DOHH2 (cell line): ENCODE results near the gene SPATA6L.

Experiments used
- EZH2phosphoT487 ChIP-seq: fragments of 200-600 bp; sonication (generic); IDR thresholded peaks from 2 replicates; pipeline ENCODE4 v1.6.1; 2017; ENCODE audit warnings: borderline replicate concordance, mild to moderate bottlenecking, antibody characterized with exemption, low read length, moderate library complexity, mixed read lengths
- TF ChIP-seq, protein P1 (sequence below): fragments of 200-600 bp; sonication (generic); IDR thresholded peaks from one replicate; pipeline ENCODE4 v1.5.1; 2014; ENCODE audit warnings: antibody characterized with exemption, mild to moderate bottlenecking, low read depth, low read length; ENCODE audit not compliant: poor library complexity, severe bottlenecking

DNA sequence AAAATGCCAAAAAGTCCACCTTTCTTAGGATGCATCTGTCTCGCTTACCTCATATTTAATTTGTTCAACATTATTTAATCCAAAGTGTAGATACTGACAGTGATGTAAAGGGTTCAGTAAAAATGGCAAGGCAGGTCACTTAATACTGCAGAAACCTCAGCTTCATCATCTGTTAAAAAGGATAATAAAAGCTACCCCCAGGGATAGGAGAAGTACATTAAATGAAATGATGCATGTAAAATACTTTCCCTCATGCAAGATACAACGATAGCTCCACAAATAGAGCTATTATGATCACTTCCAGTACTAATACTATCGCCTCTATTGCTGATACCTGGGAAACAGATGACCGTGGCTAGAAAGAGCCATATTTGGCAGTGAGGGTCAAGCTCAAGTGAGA is 93.1 kb downstream of the SPATA6L start:
- TF ChIP-seq, protein P1, sequence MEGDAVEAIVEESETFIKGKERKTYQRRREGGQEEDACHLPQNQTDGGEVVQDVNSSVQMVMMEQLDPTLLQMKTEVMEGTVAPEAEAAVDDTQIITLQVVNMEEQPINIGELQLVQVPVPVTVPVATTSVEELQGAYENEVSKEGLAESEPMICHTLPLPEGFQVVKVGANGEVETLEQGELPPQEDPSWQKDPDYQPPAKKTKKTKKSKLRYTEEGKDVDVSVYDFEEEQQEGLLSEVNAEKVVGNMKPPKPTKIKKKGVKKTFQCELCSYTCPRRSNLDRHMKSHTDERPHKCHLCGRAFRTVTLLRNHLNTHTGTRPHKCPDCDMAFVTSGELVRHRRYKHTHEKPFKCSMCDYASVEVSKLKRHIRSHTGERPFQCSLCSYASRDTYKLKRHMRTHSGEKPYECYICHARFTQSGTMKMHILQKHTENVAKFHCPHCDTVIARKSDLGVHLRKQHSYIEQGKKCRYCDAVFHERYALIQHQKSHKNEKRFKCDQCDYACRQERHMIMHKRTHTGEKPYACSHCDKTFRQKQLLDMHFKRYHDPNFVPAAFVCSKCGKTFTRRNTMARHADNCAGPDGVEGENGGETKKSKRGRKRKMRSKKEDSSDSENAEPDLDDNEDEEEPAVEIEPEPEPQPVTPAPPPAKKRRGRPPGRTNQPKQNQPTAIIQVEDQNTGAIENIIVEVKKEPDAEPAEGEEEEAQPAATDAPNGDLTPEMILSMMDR = no peak
- TF ChIP-seq EZH2phosphoT487 = no peak
